B cell (primary cell): Measurements from ENCODE around the gene SLC39A13. TPM values are rescaled to one million over a fixed set of nuclear protein-coding genes. Genes with fewer than 3 reads are reported as not detected.

Experiments
- ATAC-seq: fragments of 200-7000 bp; cut with Tn5 transposase; one replicate; pipeline ENCODE4 v1.10.0; 2021; ENCODE audit warnings: low read depth, mild to moderate bottlenecking, moderate number of reproducible peaks, moderate library complexity
- CTCF ChIA-PET: fragments of 350-600 bp; sonication (Branson Sonifier 250); formaldehyde crosslinking; loops from one replicate; lab custom pipeline; 2021; ENCODE audit warnings: antibody characterized with exemption, inconsistent platforms; lab: Charles Lee
- POLR2A ChIA-PET: fragments of 350-600 bp; sonication (Branson Sonifier 250); formaldehyde crosslinking; loops from one replicate; lab custom pipeline; 2021; ENCODE audit warnings: antibody characterized with exemption; lab: Charles Lee
- DNase-seq: peaks from one replicate; pipeline ENCODE4 v3.0.0; 2013
- H2AFZ ChIP-seq: 2 replicates; pipeline ENCODE4 v1.6.1; 2012; ENCODE audit warnings: mild to moderate bottlenecking, low read depth, low read length; ENCODE audit not compliant: insufficient read depth, poor library complexity, severe bottlenecking
- H3K27ac ChIP-seq, 2 donors: 1 replicate in 1 of 2; 2 replicates in 1 of 2; pipeline ENCODE4 v1.5.1; 2012 to 2013; ENCODE audit warnings: low read length in 2 of 2, mild to moderate bottlenecking in 2 of 2, moderate library complexity in 1 of 2
- H3K27me3 ChIP-seq, 4 experiments: fragments of 200-600 bp in 1 of 4; sonication (generic) in 1 of 4; replicated peaks in 1 of 4; 1 replicate in 2 of 4; 2 replicates in 2 of 4; pipeline versions ENCODE4 v1.6.1 to v1.7.0; 2013 to 2016; ENCODE audit warnings: low read length in 3 of 4, mild to moderate bottlenecking in 2 of 4, mixed read lengths in 1 of 4, moderate library complexity in 1 of 4; ENCODE audit not compliant: insufficient read depth in 4 of 4, control insufficient read depth in 3 of 4; ENCODE audit errors: control extremely low read depth in 1 of 4
- H3K36me3 ChIP-seq, 2 experiments: replicated peaks in 1 of 2; 1 replicate in 1 of 2; 2 replicates in 1 of 2; pipeline versions ENCODE4 v1.6.1 to v1.7.1; 2013; ENCODE audit warnings: low read length in 1 of 2; ENCODE audit not compliant: insufficient read depth in 2 of 2, control insufficient read depth in 1 of 2; ENCODE audit errors: control extremely low read depth in 1 of 2, extremely low read depth in 1 of 2
- H3K4me1 ChIP-seq, 2 donors: fragments of 200-600 bp in 1 of 2; sonication (generic) in 1 of 2; 1 replicate in 1 of 2; 2 replicates in 1 of 2; pipeline versions ENCODE4 v1.5.1 to v1.6.1; 2013 to 2017; ENCODE audit warnings: low read length in 2 of 2; ENCODE audit not compliant: control insufficient read depth in 2 of 2, insufficient read depth in 2 of 2
- H3K4me2 ChIP-seq: replicated peaks from 2 replicates; pipeline ENCODE3; 2012; ENCODE audit warnings: mild to moderate bottlenecking, low read depth, low read length; ENCODE audit not compliant: poor library complexity, severe bottlenecking
- H3K4me3 ChIP-seq, 5 experiments: fragments of 200-600 bp in 1 of 5; sonication (generic) in 1 of 5; 1 replicate in 3 of 5; 2 replicates in 2 of 5; pipeline versions ENCODE4 v1.5.1 to v1.7.0; 2011 to 2016; ENCODE audit warnings: low read length in 4 of 5, mild to moderate bottlenecking in 4 of 5, low read depth in 2 of 5, control low read depth in 1 of 5, moderate library complexity in 1 of 5; ENCODE audit not compliant: insufficient read depth in 1 of 5; ENCODE audit errors: control extremely low read depth in 1 of 5, extremely low read depth in 1 of 5
- H3K79me2 ChIP-seq: fragments of 200-600 bp; sonication (generic); one replicate; pipeline ENCODE4 v1.6.0; 2016; ENCODE audit warnings: low read length; ENCODE audit not compliant: control insufficient read depth, insufficient read depth
- H3K9ac ChIP-seq: fragments of 200-600 bp; sonication (generic); 2 replicates; pipeline ENCODE4 v1.6.1; 2017; ENCODE audit warnings: mild to moderate bottlenecking, low read length, moderate library complexity
- H3K9me3 ChIP-seq, 3 donors: one replicate each; pipeline versions ENCODE4 v1.6.1 to v1.7.1; 2013; ENCODE audit warnings: low read length in 2 of 3; ENCODE audit not compliant: control insufficient read depth in 2 of 3, insufficient read depth in 1 of 3; ENCODE audit errors: control extremely low read depth in 1 of 3
- H4K20me1 ChIP-seq: 2 replicates; pipeline ENCODE4 v1.6.0; 2012; ENCODE audit warnings: mild to moderate bottlenecking, low read length; ENCODE audit not compliant: insufficient read depth, control insufficient read depth, poor library complexity, severe bottlenecking
- H3K27ac Mint-ChIP-seq: one replicate; pipeline ENCODE4 v1.8.0; 2021; ENCODE audit warnings: mixed read lengths
- H3K27me3 Mint-ChIP-seq: one replicate; pipeline ENCODE4 v1.8.0; 2021; ENCODE audit warnings: mixed read lengths
- H3K4me1 Mint-ChIP-seq: one replicate; pipeline ENCODE4 v1.8.0; 2021; ENCODE audit warnings: mixed read lengths
- H3K4me3 Mint-ChIP-seq: one replicate; pipeline ENCODE4 v1.8.0; 2021; ENCODE audit warnings: mixed read lengths
- H3K9me3 Mint-ChIP-seq: one replicate; pipeline ENCODE4 v1.8.0; 2022; ENCODE audit warnings: mixed read lengths; ENCODE audit not compliant: insufficient read depth
- CTCF ChIP-seq: fragments of 200-600 bp; IDR thresholded peaks from one replicate; pipeline ENCODE4 v1.8.0; 2022; ENCODE audit warnings: antibody characterized with exemption, mild to moderate bottlenecking
- EZH2 ChIP-seq: IDR thresholded peaks from 2 replicates; pipeline ENCODE4 v1.6.1; 2012; ENCODE audit warnings: borderline replicate concordance, low read depth, mild to moderate bottlenecking, moderate library complexity, low read length; ENCODE audit not compliant: insufficient read depth, poor library complexity, severe bottlenecking
- WGBS: methylation state at CpG from one replicate; pipeline ENCODE4 v1.1.5; 2013; ENCODE audit warnings: missing lambda C conversion rate; ENCODE audit not compliant: insufficient coverage; 5-methylcytosine and 5-hydroxymethylcytosine counted together
- intact Hi-C: fragments of 100-400 bp; cut with micrococcal nuclease; formaldehyde crosslinking; loops from one replicate; pipeline ENCODE4 v1.10.0; 2022
- polyA plus RNA-seq: library from polyadenylated mRNA; depleted of rRNA; stranded (reverse); fragments of >200 nt; gene quantifications from 2 replicates; pipeline ENCODE4 v1.2.3, GENCODE V29; 2012
- total RNA-seq, 2 donors: library from RNA; stranded (reverse); fragments of 120-200 nt in 1 of 2; gene quantifications; 1 replicate in 1 of 2; 2 replicates in 1 of 2; pipeline versions ENCODE4 v1.2.3 to v1.2.4, GENCODE V29; 2013 to 2022

Gene SLC39A13
- total and polyA plus RNA-seq, 2 donors (not counting 1 experiment from before 2014, with no cell fraction given), result 33.0 to 55.7 TPM

- Histone ChIP-seq H3K79me2 (peaks cover 4% of the 10 kb centered on the region), H3K9me3 (no peaks in the 10 kb centered on the region), H4K20me1 (no peaks in the 10 kb centered on the region), H3K9ac (peak overlapping the region; percentile 90), H3K36me3 (no peaks in the 10 kb centered on the region), H3K27ac (peak overlapping the region; percentile 82 to 85), H2AFZ (peak overlapping the region; percentile 47), H3K4me3 (peak overlapping the region; percentile 44 to 85 (median 81)), H3K4me2 (peak overlapping the region; percentile 96), H3K4me1 (peaks cover 38 to 46% of the 10 kb centered on the region in 2 donors), H3K27me3 (no peaks in the 10 kb centered on the region)
- Mint-ChIP-seq H3K4me3 (peak overlapping the region; percentile 89), H3K4me1 (peaks cover 39% of the 10 kb centered on the region), H3K9me3 (no peaks in the 10 kb centered on the region), H3K27me3 (no peaks in the 10 kb centered on the region), H3K27ac (peak overlapping the region; percentile 96)
- no peak for TF ChIP-seq EZH2
- TF ChIP-seq CTCF, result no peak
- WGBS, result 2% methylated on average over 4 of the region's 8 CpGs
- POLR2A ChIA-PET, result interaction anchor here (0.5 to 3.2 kb wide), 13 partner anchors 7 to 533 kb away, joined by 3 to 50 read pairs (median 6); partner anchors contain the start of genes ACP2, DDB2, SLC39A13 and SPI1
- intact Hi-C loops, result loop anchor here (1.0 to 10.0 kb wide), 6 partner anchors 7 to 454 kb away; partner anchors contain the start of genes ACP2, ARFGAP2, CELF1 and SLC39A13
- ATAC-seq, result peak; percentile 57
- CTCF ChIA-PET, result interaction anchor here (1.7 to 19.1 kb wide), 4 partner anchors 11 to 29 kb away, joined by 4 to 345 read pairs (median 12); partner anchors contain the start of gene SPI1
- no peak for DNase-seq
Measured at GRCh38 chr11:47400768-47401279, 7.6 kb upstream of the SLC39A13 start.

GRCh38 chr11:47403135-47403534 lies 5.3 kb upstream of the SLC39A13 start:
- no peaks in the 10 kb centered on the region for H3K27me3 Mint-ChIP-seq
- intact Hi-C loops, result loop anchor here (10.0 kb wide), 1 partner anchor 452 kb away; no protein-coding TSS in a partner anchor
- no peak overlapping the region for H3K9ac ChIP-seq
- H3K4me1 Mint-ChIP-seq, result peaks cover 44% of the 10 kb centered on the region
- 76% methylated on average over 4 of the region's 4 CpGs for WGBS
- H2AFZ ChIP-seq, result no peak overlapping the region
- H3K27ac Mint-ChIP-seq, result peak overlapping the region; percentile 71
- H3K79me2 ChIP-seq, result peaks cover 1% of the 10 kb centered on the region
- peaks cover 43 to 49% of the 10 kb centered on the region in 2 donors for H3K4me1 ChIP-seq
- POLR2A ChIA-PET, result interaction anchor here (0.9 to 3.6 kb wide), 2 partner anchors 9 to 25 kb away, joined by 3 to 15 read pairs; partner anchors contain the start of gene SPI1
- H3K9me3 ChIP-seq, result no peaks in the 10 kb centered on the region
- no peaks in the 10 kb centered on the region for H4K20me1 ChIP-seq
- DNase-seq (no peak), ATAC-seq (no peak)
- H3K9me3 Mint-ChIP-seq, result no peaks in the 10 kb centered on the region
- H3K4me3 Mint-ChIP-seq, result no peak overlapping the region
- H3K4me3 ChIP-seq, result no peak overlapping the region
- CTCF ChIA-PET, result interaction anchor here (1.6 to 19.1 kb wide), 4 partner anchors 9 to 31 kb away, joined by 5 to 345 read pairs (median 7); partner anchors contain the start of gene SPI1
- no peaks in the 10 kb centered on the region for H3K27me3 ChIP-seq
- no peak for TF ChIP-seq EZH2
- TF ChIP-seq CTCF, result no peak
- no peaks in the 10 kb centered on the region for H3K36me3 ChIP-seq
- no peak overlapping the region for H3K27ac ChIP-seq
- H3K4me2 ChIP-seq, result no peak overlapping the region
